Ascending aorta (tissue), 2 donors: ENCODE data around the gene DMKN. TPM values are rescaled to one million over a fixed set of nuclear protein-coding genes. Genes with fewer than 3 reads are reported as not detected.

ENCODE experiments used
- DNase-seq, 2 donors: peaks; one replicate each; pipeline ENCODE4 v3.0.0-alpha.2; 2019; ENCODE audit warnings: low spot score in 2 of 2
- H3K27ac ChIP-seq, 2 donors: fragments of 200-600 bp; sonication (generic); one replicate each; pipeline ENCODE4 v1.5.1; 2016 to 2017; ENCODE audit warnings: mild to moderate bottlenecking in 1 of 2
- H3K27me3 ChIP-seq: fragments of 200-600 bp; sonication (generic); one replicate; pipeline ENCODE4 v1.5.1; 2017
- H3K36me3 ChIP-seq, 2 donors: fragments of 200-600 bp; sonication (generic); one replicate each; pipeline ENCODE4 v1.5.1; 2016
- H3K4me1 ChIP-seq, 2 donors: fragments of 200-600 bp; sonication (generic); one replicate each; pipeline ENCODE4 v1.5.1; 2016 to 2017; ENCODE audit warnings: mild to moderate bottlenecking in 1 of 2
- H3K4me3 ChIP-seq, 2 donors: fragments of 200-600 bp; sonication (generic); one replicate each; pipeline ENCODE4 v1.5.1; 2016 to 2017; ENCODE audit warnings: mild to moderate bottlenecking in 1 of 2
- H3K9me3 ChIP-seq, 2 donors: fragments of 200-600 bp; sonication (generic); one replicate each; pipeline ENCODE4 v1.5.1; 2016
- CTCF ChIP-seq, 3 experiments: fragments of 200-600 bp in 2 of 3; fragments of 450-650 bp in 1 of 3; sonication (generic) in 2 of 3; IDR thresholded peaks; one replicate each; pipeline ENCODE4 v1.5.1; 2016 to 2019; ENCODE audit warnings: antibody characterized with exemption in 3 of 3, mild to moderate bottlenecking in 1 of 3, moderate library complexity in 1 of 3
- intact Hi-C: fragments of 100-400 bp; cut with DNase I; formaldehyde crosslinking; loops from one replicate; pipeline ENCODE4 v1.15.1; 2023
- total RNA-seq: library from RNA; depleted of rRNA; stranded (reverse); fragments of >200 nt; gene quantifications from one replicate; pipeline ENCODE4 v1.1.0, GENCODE V29; 2016

Gene DMKN
- total RNA-seq, 1 donor from 2014 or later = 1.7 TPM

- no peaks in the 10 kb centered on the region for H3K36me3 ChIP-seq
- DNase-seq = no peak
- H3K9me3 ChIP-seq = no peaks in the 10 kb centered on the region
- no peaks in the 10 kb centered on the region for H3K27me3 ChIP-seq
- intact Hi-C loops = no loop called here
- no peak for TF ChIP-seq CTCF (IDR thresholded peaks at IDR 0.05)
- H3K27ac ChIP-seq = no peak overlapping the region
- no peak overlapping the region for H3K4me3 ChIP-seq
- H3K4me1 ChIP-seq = no peaks in the 10 kb centered on the region
Observed at GRCh38 chr19:35533822-35534392, 20.5 kb upstream of the DMKN start.

GRCh38 chr19:35533201-35533821 lies 19.9 kb upstream of the DMKN start, which contains the start of gene GAPDHS:
Gene GAPDHS (plus strand): TSS chr19:35533456. CDS start chr19:35533528, 72 bp downstream.
- Histone ChIP-seq H3K27ac (no peak within 1 kb of the TSS), H3K27me3 (no peaks in the 10 kb centered on the region), H3K36me3 (no peaks in the 10 kb centered on the region), H3K4me1 (no peaks in the 10 kb centered on the region), H3K4me3 (no peak within 1 kb of the TSS), H3K9me3 (no peaks in the 10 kb centered on the region)
- TF ChIP-seq CTCF (IDR thresholded peaks at IDR 0.05) = no peak
- intact Hi-C loops = no loop called here
- DNase-seq = no peak

- no peak overlapping the region for H3K4me3 ChIP-seq
- intact Hi-C loops = no loop called here
- no peak for DNase-seq
- H3K9me3 ChIP-seq = no peaks in the 10 kb centered on the region
- no peaks in the 10 kb centered on the region for H3K27me3 ChIP-seq
- no peaks in the 10 kb centered on the region for H3K4me1 ChIP-seq
- H3K36me3 ChIP-seq = no peaks in the 10 kb centered on the region
- H3K27ac ChIP-seq = no peak overlapping the region
- TF ChIP-seq CTCF (IDR thresholded peaks at IDR 0.05) = no peak
Observed at GRCh38 chr19:35531291-35531690, 17.8 kb upstream of the DMKN start.

GRCh38 chr19:35529241-35530218 lies 16.1 kb upstream of the DMKN start:
- DNase-seq = no peak
- no peak for TF ChIP-seq CTCF (IDR thresholded peaks at IDR 0.05)
- no peaks in the 10 kb centered on the region for H3K9me3 ChIP-seq
- H3K4me3 ChIP-seq = no peak overlapping the region
- intact Hi-C loops = no loop called here
- H3K27me3 ChIP-seq = no peaks in the 10 kb centered on the region
- H3K36me3 ChIP-seq = no peaks in the 10 kb centered on the region
- H3K27ac ChIP-seq = no peak overlapping the region
- no peaks in the 10 kb centered on the region for H3K4me1 ChIP-seq

GRCh38 chr19:35528218-35529038 lies 15.0 kb upstream of the DMKN start, which contains the start of gene SBSN:
Gene SBSN (minus strand): TSS chr19:35528311. CDS start chr19:35528281, 30 bp downstream.
- intact Hi-C loops = no loop called here
- no peaks in the 10 kb centered on the region for H3K9me3 ChIP-seq
- H3K27ac ChIP-seq = no peak within 1 kb of the TSS
- DNase-seq = no peak
- no peaks in the 10 kb centered on the region for H3K36me3 ChIP-seq
- no peaks in the 10 kb centered on the region for H3K4me1 ChIP-seq
- no peak for TF ChIP-seq CTCF (IDR thresholded peaks at IDR 0.05)
- no peaks in the 10 kb centered on the region for H3K27me3 ChIP-seq
- H3K4me3 ChIP-seq = no peak within 1 kb of the TSS
